GM12875 (cell line): ENCODE measurements around the gene ABCG1.

Experiments used
- H3K4me3 ChIP-seq: one replicate; pipeline ENCODE4 v1.5.1; 2011; ENCODE audit warnings: low read depth, low read length, control low read depth
- TF ChIP-seq, protein P1 (sequence below): IDR thresholded peaks from 2 replicates; pipeline ENCODE4 v1.5.1; 2011; ENCODE audit warnings: low read depth, mild to moderate bottlenecking, control low read depth, inconsistent platforms, low read length, moderate library complexity, borderline replicate concordance; ENCODE audit not compliant: insufficient read depth

The ABCG1 gene

DNA sequence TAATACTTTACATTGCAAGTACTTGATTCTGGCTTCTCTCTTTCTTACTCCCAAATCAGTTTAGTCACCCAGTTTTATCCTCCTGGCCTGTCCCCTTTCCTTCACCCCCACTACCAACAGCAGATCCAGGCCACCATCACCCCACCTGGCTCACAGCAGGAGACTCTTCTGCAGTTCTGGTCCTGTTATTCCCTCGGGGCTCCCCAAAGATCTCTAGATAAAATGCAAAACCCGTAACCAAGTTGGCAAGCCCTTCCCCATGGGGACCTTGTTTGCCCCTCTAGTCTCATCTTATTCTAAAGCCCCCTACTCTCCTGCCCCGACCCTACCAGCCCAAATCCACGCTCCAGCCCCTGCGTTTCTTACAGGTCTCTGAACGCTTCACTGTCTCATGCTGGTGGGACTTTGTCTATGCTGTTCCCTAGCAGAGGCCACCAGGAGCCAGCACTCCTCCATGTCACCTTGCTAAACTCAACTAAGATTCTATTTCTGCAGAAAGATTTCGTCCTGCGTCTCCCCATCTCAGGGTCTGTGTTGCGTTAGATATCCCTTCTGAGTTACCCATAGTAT is 4.0 kb downstream of the ABCG1 start:
- H3K4me3 ChIP-seq = no peak overlapping the region

DNA sequence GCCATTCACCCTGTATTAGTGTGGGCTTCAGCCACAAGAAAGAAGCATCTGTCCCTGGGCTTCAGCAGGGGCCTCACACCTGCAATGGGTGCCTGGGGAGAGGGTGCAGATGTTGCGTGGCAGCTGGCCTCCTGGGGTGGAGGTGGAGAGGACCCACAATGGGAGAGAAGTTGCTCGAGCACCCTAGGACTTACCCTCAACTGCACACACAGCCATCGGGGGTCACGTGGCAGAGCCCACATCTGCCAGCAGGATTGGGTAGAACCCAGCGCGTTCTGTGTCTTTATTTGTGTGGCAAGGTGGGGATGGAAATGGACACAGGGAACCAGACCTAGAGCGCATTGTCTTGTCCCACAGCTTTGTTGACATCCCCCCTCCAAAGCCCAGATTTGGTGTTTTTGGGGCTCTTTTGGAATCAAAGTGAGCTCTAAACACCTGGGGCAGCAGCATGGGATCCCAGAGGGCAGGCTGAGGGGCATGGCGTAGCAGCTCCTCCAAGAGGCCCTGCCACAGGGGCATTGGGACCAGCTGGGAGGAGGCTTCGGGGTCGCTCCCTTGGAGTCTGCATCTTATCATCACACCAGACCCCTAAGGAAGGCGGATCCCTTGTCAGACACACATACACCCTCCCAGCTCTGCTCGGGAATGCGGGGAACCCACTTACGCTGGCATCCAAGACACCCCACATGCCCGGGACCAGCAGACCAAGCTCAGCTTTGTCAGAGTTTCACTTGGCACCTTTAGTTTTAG is 5.1 kb downstream of the ABCG1 start:
- TF ChIP-seq, protein P1, sequence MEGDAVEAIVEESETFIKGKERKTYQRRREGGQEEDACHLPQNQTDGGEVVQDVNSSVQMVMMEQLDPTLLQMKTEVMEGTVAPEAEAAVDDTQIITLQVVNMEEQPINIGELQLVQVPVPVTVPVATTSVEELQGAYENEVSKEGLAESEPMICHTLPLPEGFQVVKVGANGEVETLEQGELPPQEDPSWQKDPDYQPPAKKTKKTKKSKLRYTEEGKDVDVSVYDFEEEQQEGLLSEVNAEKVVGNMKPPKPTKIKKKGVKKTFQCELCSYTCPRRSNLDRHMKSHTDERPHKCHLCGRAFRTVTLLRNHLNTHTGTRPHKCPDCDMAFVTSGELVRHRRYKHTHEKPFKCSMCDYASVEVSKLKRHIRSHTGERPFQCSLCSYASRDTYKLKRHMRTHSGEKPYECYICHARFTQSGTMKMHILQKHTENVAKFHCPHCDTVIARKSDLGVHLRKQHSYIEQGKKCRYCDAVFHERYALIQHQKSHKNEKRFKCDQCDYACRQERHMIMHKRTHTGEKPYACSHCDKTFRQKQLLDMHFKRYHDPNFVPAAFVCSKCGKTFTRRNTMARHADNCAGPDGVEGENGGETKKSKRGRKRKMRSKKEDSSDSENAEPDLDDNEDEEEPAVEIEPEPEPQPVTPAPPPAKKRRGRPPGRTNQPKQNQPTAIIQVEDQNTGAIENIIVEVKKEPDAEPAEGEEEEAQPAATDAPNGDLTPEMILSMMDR = no peak

More for the DNA sequence above, 4.0 kb downstream of the ABCG1 start:
- TF ChIP-seq, protein P1 = no peak

DNA sequence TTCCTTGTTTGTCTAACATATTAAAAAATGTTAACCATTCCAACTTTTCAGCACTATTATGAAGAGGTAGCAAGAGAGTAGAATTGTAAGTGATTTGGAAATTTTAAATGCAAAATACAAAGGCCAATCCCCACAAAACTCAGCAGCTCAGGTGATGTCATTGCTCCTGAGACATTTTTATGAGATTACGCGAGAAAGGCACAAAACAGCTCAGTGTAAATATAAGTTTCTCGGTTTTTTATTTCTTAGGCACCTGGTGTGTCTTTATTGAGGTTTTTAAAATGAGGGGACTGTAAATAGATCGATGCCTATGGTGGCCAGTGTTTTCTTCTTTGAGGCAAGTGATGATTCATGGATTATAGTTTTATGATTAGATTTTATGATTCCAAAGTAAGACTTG is 6.1 kb downstream of the ABCG1 start:
- TF ChIP-seq, protein P1 = no peak
- no peak overlapping the region for H3K4me3 ChIP-seq

More for the DNA sequence above, 5.1 kb downstream of the ABCG1 start:
- no peak overlapping the region for H3K4me3 ChIP-seq

DNA sequence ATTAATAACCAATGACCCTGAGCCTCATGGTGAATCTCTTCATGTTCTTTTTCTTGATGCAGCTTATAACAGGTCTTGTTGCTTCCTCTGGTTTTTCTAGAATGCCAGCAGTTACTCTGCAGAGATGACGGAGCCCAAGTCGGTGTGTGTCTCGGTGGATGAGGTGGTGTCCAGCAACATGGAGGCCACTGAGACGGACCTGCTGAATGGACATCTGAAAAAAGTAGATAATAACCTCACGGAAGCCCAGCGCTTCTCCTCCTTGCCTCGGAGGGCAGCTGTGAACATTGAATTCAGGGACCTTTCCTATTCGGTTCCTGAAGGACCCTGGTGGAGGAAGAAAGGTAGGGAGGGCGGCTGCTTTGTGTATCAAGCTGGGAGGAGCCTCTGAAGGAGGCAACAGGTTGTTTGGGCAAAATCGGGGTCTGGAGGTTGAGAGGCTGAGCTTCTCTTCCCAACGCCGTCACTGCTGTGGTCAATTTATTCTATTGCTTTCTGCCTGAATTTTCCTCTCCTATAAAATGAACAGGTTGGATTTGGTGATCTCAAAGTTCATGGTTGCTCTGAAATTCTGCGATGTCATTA is 6.7 kb downstream of the ABCG1 start:
- no peak overlapping the region for H3K4me3 ChIP-seq
- TF ChIP-seq, protein P1 = no peak

DNA sequence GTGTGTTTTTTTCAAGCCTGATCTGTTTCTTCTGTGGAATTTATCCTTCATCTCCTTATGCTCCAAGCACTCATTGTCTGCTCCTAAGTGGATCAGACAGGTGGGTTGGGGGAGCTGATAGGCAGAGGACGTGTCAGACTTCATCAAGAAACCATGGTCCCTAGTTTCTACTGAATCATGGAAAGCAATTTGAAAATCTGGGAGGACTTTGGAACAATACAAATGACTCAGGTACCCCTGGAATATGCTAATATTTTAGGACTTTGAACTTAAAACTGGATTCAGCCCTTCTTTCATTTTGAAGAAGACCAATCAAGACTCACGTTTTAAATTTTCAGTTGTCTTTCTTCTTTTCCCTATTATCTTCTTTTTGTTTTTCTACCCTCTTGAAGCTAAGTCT is 7.7 kb downstream of the ABCG1 start:
- TF ChIP-seq, protein P1 = no peak
- H3K4me3 ChIP-seq = no peak overlapping the region

DNA sequence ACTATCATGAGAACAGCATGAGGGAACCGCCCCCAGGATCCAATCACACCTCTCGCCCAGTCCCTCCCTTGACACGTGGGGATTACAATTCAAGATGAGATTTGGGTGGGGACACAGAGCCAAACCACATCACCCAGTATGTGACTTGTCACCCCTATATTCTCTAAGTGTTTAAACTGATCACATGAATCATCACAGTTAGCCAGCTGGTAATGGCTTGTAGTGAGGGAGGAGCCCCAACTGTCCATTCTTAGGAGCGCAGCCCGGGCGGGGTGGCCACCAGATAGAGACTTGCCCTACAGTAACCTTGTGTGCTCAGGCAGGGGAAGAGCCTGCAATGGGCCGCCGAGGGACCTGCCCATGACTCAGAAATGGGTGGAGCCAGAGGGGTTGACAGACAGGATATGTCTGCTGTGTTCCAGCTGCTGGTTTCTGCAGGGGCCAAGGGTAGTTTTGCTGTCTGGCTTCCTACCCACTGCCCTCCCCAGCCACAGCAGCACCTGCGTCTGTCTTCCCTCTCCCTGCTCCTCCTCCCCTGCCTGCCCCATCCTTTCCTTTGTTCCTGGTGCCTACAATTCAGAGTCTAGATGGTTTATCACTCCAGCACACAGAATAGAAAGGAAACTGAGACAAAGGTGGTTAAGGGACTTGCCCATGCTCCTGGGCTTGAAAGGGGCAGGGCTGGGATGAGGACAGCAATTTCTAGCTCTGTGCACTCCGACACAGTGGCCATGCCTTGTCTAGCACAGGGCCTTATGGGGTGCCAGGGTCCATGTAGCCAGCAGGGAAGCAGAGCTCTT is 9.2 kb downstream of the ABCG1 start:
- H3K4me3 ChIP-seq = no peak overlapping the region
- TF ChIP-seq, protein P1 = no peak
